ENCODE measurements around the gene PURA.
"Not testable (repeated sequence)": the region's sequence is repeated elsewhere in the genome, so short reads cannot be mapped to it uniquely, and the experiment has no call there.

The PURA gene

GRCh38 chr5:140152022-140152999 lies 38.4 kb downstream of the PURA start:
- FAIRE-seq (no peak), DNase-seq (ENCODE audit: insufficient read length, low spot score) (no peak)
- TF ChIP-seq TAF1 (IDR thresholded peaks at IDR 0.05; ENCODE audit: low read depth, low read length) (no peak), POLR2A (IDR thresholded peaks at IDR 0.05; ENCODE audit: low read depth, low read length) (no peak), SPI1 (IDR thresholded peaks at IDR 0.05; ENCODE audit: low read depth, low read length) (no peak), POLR2AphosphoS5 (IDR thresholded peaks at IDR 0.05; ENCODE audit: low read depth, low read length) (no peak), PAX5 (IDR thresholded peaks at IDR 0.05; ENCODE audit: insufficient read depth, low read length, severe bottlenecking) (no peak), POU2F2 (IDR thresholded peaks at IDR 0.05; ENCODE audit: low read depth, low read length) (no peak)

- no peak for FAIRE-seq
- TF ChIP-seq POLR2AphosphoS5 (IDR thresholded peaks at IDR 0.05; ENCODE audit: low read depth, low read length) (no peak), POU2F2 (IDR thresholded peaks at IDR 0.05; ENCODE audit: low read depth, low read length) (no peak), TAF1 (IDR thresholded peaks at IDR 0.05; ENCODE audit: low read depth, low read length) (no peak), POLR2A (IDR thresholded peaks at IDR 0.05; ENCODE audit: low read depth, low read length) (no peak), PAX5 (IDR thresholded peaks at IDR 0.05; ENCODE audit: insufficient read depth, low read length, severe bottlenecking) (no peak), SPI1 (IDR thresholded peaks at IDR 0.05; ENCODE audit: low read depth, low read length) (no peak)
- DNase-seq (ENCODE audit: insufficient read length, low spot score), result no peak
Observed at GRCh38 chr5:140153255-140153654, 39.3 kb downstream of the PURA start.

- FAIRE-seq, result no peak
- TF ChIP-seq POU2F2 (IDR thresholded peaks at IDR 0.05; ENCODE audit: low read depth, low read length), result no peak
- TF ChIP-seq POLR2A (IDR thresholded peaks at IDR 0.05; ENCODE audit: low read depth, low read length), result no peak
- no peak for TF ChIP-seq SPI1 (IDR thresholded peaks at IDR 0.05; ENCODE audit: low read depth, low read length)
- TF ChIP-seq TAF1 (IDR thresholded peaks at IDR 0.05; ENCODE audit: low read depth, low read length), result no peak
- no peak for DNase-seq (ENCODE audit: insufficient read length, low spot score)
Observed at GRCh38 chr5:140153905-140154304, 40.0 kb downstream of the PURA start.

- FAIRE-seq; DNase-seq (ENCODE audit: insufficient read length, low spot score): not testable (repeated sequence)
Observed at GRCh38 chr5:140154710-140155381, 40.9 kb downstream of the PURA start.

- peak; percentile 94 for FAIRE-seq
- DNase-seq (ENCODE audit: insufficient read length, low spot score), result peak; percentile 84
Observed at GRCh38 chr5:140157032-140157781, 43.3 kb downstream of the PURA start.

GRCh38 chr5:140159014-140159927 lies 45.4 kb downstream of the PURA start:
- no peak for TF ChIP-seq SPI1 (IDR thresholded peaks at IDR 0.05; ENCODE audit: low read depth, low read length)
- TF ChIP-seq TAF1 (IDR thresholded peaks at IDR 0.05; ENCODE audit: low read depth, low read length), result no peak
- no peak for TF ChIP-seq POU2F2 (IDR thresholded peaks at IDR 0.05; ENCODE audit: low read depth, low read length)
- no peak for TF ChIP-seq PAX5 (IDR thresholded peaks at IDR 0.05; ENCODE audit: insufficient read depth, low read length, severe bottlenecking)
- no peak for TF ChIP-seq POLR2AphosphoS5 (IDR thresholded peaks at IDR 0.05; ENCODE audit: low read depth, low read length)
- DNase-seq (ENCODE audit: insufficient read length, low spot score) (no peak), FAIRE-seq (no peak)

More at GRCh38 chr5:140157032-140157781, 43.3 kb downstream of the PURA start:
- TF ChIP-seq PAX5 (IDR thresholded peaks at IDR 0.05; ENCODE audit: insufficient read depth, low read length, severe bottlenecking) (no peak), SPI1 (IDR thresholded peaks at IDR 0.05; ENCODE audit: low read depth, low read length) (peak; percentile 32; the same call in 1 of the 2 replicates)

- TF ChIP-seq TAF1 (IDR thresholded peaks at IDR 0.05; ENCODE audit: low read depth, low read length), result no peak
- no peak for TF ChIP-seq POU2F2 (IDR thresholded peaks at IDR 0.05; ENCODE audit: low read depth, low read length)
- TF ChIP-seq POLR2AphosphoS5 (IDR thresholded peaks at IDR 0.05; ENCODE audit: low read depth, low read length), result no peak
- peak; percentile 65 for TF ChIP-seq SPI1 (IDR thresholded peaks at IDR 0.05; ENCODE audit: low read depth, low read length)
- no peak for FAIRE-seq
- no peak for DNase-seq (ENCODE audit: insufficient read length, low spot score)
Observed at GRCh38 chr5:140162275-140162674, 48.4 kb downstream of the PURA start.

GRCh38 chr5:140162781-140163180 lies 48.9 kb downstream of the PURA start:
- no peak for TF ChIP-seq SPI1 (IDR thresholded peaks at IDR 0.05; ENCODE audit: low read depth, low read length)
- no peak for TF ChIP-seq POLR2A (IDR thresholded peaks at IDR 0.05; ENCODE audit: low read depth, low read length)
- no peak for TF ChIP-seq PAX5 (IDR thresholded peaks at IDR 0.05; ENCODE audit: insufficient read depth, low read length, severe bottlenecking)
- no peak for TF ChIP-seq POLR2AphosphoS5 (IDR thresholded peaks at IDR 0.05; ENCODE audit: low read depth, low read length)
- TF ChIP-seq TAF1 (IDR thresholded peaks at IDR 0.05; ENCODE audit: low read depth, low read length), result no peak
- DNase-seq (ENCODE audit: insufficient read length, low spot score), result no peak
- no peak for FAIRE-seq
